H1 (cell line): ENCODE measurements around the gene SPTBN5. TPM values are rescaled to one million over a fixed set of nuclear protein-coding genes. Genes with fewer than 3 reads are reported as not detected.

Source experiments
- ASH2L ChIP-seq: fragments of 200-600, 300-600 bp; sonication (generic); IDR thresholded peaks from one replicate; pipeline ENCODE4 v1.7.1; 2017; ENCODE audit warnings: low read length
- BRCA1 ChIP-seq: IDR thresholded peaks from 2 replicates; pipeline ENCODE4 v1.6.1; 2012; ENCODE audit warnings: low read depth, low read length, improper control_type of control experiment
- CHD7 ChIP-seq: fragments of 300-600 bp; sonication (generic); IDR thresholded peaks from 2 replicates; pipeline ENCODE4 v1.7.1; 2012; ENCODE audit warnings: low read length, moderate library complexity, mild to moderate bottlenecking, inconsistent platforms; ENCODE audit not compliant: insufficient replicate concordance
- EGR1 ChIP-seq: IDR thresholded peaks from 2 replicates; pipeline ENCODE4 v1.6.1; 2011; ENCODE audit warnings: low read depth, low read length, borderline replicate concordance
- GTF2F1 ChIP-seq: IDR thresholded peaks from 2 replicates; pipeline ENCODE4 v1.6.1; 2012; ENCODE audit warnings: low read depth, low read length, improper control_type of control experiment, borderline replicate concordance
- JUN ChIP-seq: IDR thresholded peaks from 2 replicates; pipeline ENCODE4 v1.6.1; 2011; ENCODE audit warnings: low read depth, mild to moderate bottlenecking, improper control_type of control experiment, low read length
- POLR2A ChIP-seq, 2 experiments: IDR thresholded peaks; 1 replicate in 1 of 2; 2 replicates in 1 of 2; pipeline ENCODE4 v1.6.1; 2011; ENCODE audit warnings: low read depth in 2 of 2, low read length in 2 of 2, mild to moderate bottlenecking in 2 of 2; ENCODE audit errors: control extremely low read depth in 1 of 2
- RBBP5 ChIP-seq: IDR thresholded peaks from 2 replicates; pipeline ENCODE4 v1.7.1; 2012; ENCODE audit warnings: low read depth, mild to moderate bottlenecking, inconsistent platforms, low read length, moderate library complexity, borderline replicate concordance
- RFX5 ChIP-seq: IDR thresholded peaks from 2 replicates; pipeline ENCODE4 v1.6.1; 2011; ENCODE audit warnings: low read depth, low read length, improper control_type of control experiment, borderline replicate concordance
- RNF2 ChIP-seq: fragments of 200-900, 300-1000 bp; sonication (generic); IDR thresholded peaks from 2 replicates; pipeline ENCODE4 v1.7.1; 2016; ENCODE audit warnings: borderline replicate concordance, low read depth, mild to moderate bottlenecking, antibody characterized with exemption, low read length; ENCODE audit not compliant: poor library complexity, severe bottlenecking; ENCODE audit errors: missing control alignments
- SP4 ChIP-seq: IDR thresholded peaks from 2 replicates; pipeline ENCODE4 v1.6.1; 2012; ENCODE audit warnings: low read length, inconsistent platforms
- polyA plus RNA-seq, 7 experiments: library from polyadenylated mRNA; depleted of rRNA in 3 of 7; stranded (reverse) in 5 of 7; unstranded in 2 of 7; fragments of >200 nt in 5 of 7; fragments of 200-250 nt in 2 of 7; gene quantifications; 1 replicate in 5 of 7; 2 replicates in 1 of 7; 4 replicates in 1 of 7; pipeline versions ENCODE4 v1.2.1 to v1.2.3, GENCODE V29; 2011 to 2013; ENCODE audit warnings: missing spikeins in 2 of 7, mixed read lengths in 2 of 7
- total RNA-seq: library from RNA; stranded (reverse); fragmentation: NEBNext Ultra II Directional; extraction: Animal tissue kit (Norgen Biotek cat#: 25700); gene quantifications from 2 replicates; pipeline ENCODE4 v1.2.1, GENCODE V29; 2021

The SPTBN5 gene
- total and polyA plus RNA-seq, 2 of the 8 experiments (the other 6 are each of a cell fraction or from before 2014, with no cell fraction given) = 0.32 to 0.84 TPM

GRCh38 chr15:41832208-41832607, 61.6 kb downstream of the SPTBN5 start (continued):
- TF ChIP-seq CHD7 = no peak
- no peak for TF ChIP-seq SP4
- TF ChIP-seq JUN = no peak
- TF ChIP-seq BRCA1 = no peak
- no peak for TF ChIP-seq GTF2F1
- TF ChIP-seq POLR2A (IDR thresholded peaks at IDR 0.05; ENCODE audit: control extremely low read depth in 1 of 2, low read depth in 2 of 2, low read length in 2 of 2) = no peak
- TF ChIP-seq EGR1 = no peak
- no peak for TF ChIP-seq RBBP5
- no peak for TF ChIP-seq RNF2
- no peak for TF ChIP-seq RFX5
- no peak for TF ChIP-seq ASH2L
- TF ChIP-seq, all 59 proteins: peak for 0
